Measurements from ENCODE around the gene DOCK6. TPM values are rescaled to one million over a fixed set of nuclear protein-coding genes. Genes with fewer than 3 reads are reported as not detected.

DOCK6 gene
- total RNA-seq, 1 experiment from 2014 or later = 19.4 TPM

GRCh38 chr19:11265785-11266236, 3.5 kb upstream of the DOCK6 start:
- no peak for ATAC-seq
- TF ChIP-seq SIN3A (IDR thresholded peaks at IDR 0.05; ENCODE audit: borderline replicate concordance, insufficient read depth, low read depth, low read length) (no peak), TCF7L2 (IDR thresholded peaks at IDR 0.05; ENCODE audit: low read depth, low read length) (no peak), REST (IDR thresholded peaks at IDR 0.05; ENCODE audit: insufficient read depth in 1 of 2, low read depth in 2 of 2, low read length in 1 of 2) (no peak), POLR2AphosphoS5 (IDR thresholded peaks at IDR 0.05; ENCODE audit: low read depth, low read length) (no peak)
- TF ChIP-seq, protein P1, sequence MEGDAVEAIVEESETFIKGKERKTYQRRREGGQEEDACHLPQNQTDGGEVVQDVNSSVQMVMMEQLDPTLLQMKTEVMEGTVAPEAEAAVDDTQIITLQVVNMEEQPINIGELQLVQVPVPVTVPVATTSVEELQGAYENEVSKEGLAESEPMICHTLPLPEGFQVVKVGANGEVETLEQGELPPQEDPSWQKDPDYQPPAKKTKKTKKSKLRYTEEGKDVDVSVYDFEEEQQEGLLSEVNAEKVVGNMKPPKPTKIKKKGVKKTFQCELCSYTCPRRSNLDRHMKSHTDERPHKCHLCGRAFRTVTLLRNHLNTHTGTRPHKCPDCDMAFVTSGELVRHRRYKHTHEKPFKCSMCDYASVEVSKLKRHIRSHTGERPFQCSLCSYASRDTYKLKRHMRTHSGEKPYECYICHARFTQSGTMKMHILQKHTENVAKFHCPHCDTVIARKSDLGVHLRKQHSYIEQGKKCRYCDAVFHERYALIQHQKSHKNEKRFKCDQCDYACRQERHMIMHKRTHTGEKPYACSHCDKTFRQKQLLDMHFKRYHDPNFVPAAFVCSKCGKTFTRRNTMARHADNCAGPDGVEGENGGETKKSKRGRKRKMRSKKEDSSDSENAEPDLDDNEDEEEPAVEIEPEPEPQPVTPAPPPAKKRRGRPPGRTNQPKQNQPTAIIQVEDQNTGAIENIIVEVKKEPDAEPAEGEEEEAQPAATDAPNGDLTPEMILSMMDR (IDR thresholded peaks at IDR 0.05) = no peak
- H3K27ac ChIP-seq (ENCODE audit: low read length) = no peak overlapping the region

DNA sequence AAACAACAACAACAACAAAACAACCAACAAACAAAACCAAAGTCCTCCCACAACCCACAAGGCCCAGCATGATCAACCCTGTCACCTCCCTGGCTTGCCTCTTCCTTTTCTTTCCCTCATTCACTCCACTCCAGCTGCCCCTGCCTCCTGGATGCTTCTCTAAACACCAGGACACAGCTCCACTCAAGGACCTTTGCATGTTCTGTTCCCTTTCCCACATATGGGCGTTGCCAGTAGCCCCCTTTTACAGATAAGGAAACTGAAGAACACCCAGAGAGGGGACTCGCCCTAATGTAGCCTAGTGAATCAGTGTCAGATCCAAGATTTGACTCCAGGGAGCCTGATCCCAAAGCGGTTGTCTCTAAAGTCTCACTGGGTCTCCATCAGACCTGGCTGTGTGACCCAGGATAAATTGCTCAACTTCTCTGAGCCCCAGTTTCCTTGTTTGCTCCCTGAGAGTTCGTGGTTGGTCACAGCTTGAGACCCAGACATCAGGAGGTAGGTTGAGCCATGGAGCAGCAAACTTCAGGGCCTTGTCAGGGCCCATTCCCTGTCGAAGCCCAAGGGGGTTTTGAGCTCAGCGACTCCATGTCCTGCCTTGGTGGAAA, 3.0 kb upstream of the DOCK6 start:
- ChIA-PET CTCF (no interaction called here), POLR2A (no interaction called here)
- BruUV-seq (replicated peaks) = no TSS peak
- H3K36me3 ChIP-seq (ENCODE audit: control insufficient read depth, insufficient read depth, low read length) = no peaks in the 10 kb centered on the region; the same call in 1 of the 2 replicates
- ATAC-seq = no peak
- in situ Hi-C loops (cut with HindIII; ENCODE audit: low pct_unique_long_range_greater_than_20kb, low sequenced_read_pairs) = no loop called here
- no peaks in the 10 kb centered on the region for H3K27me3 ChIP-seq (ENCODE audit: control insufficient read depth, insufficient read depth, low read length)
- no peaks in the 10 kb centered on the region for H3K9me3 ChIP-seq (ENCODE audit: control insufficient read depth, insufficient read depth, low read depth, low read length)
- TF ChIP-seq TCF7L2 (IDR thresholded peaks at IDR 0.05; ENCODE audit: low read depth, low read length) (no peak), POLR2AphosphoS5 (IDR thresholded peaks at IDR 0.05; ENCODE audit: low read depth, low read length) (no peak), REST (IDR thresholded peaks at IDR 0.05; ENCODE audit: insufficient read depth in 1 of 2, low read depth in 2 of 2, low read length in 1 of 2) (no peak), SIN3A (IDR thresholded peaks at IDR 0.05; ENCODE audit: borderline replicate concordance, insufficient read depth, low read depth, low read length) (no peak)
- TF ChIP-seq, protein P1 (IDR thresholded peaks at IDR 0.05) = no peak
- DNase-seq (ENCODE audit: low read depth, low spot score) = no peak
- intact Hi-C loops (cut with micrococcal nuclease; ENCODE audit: unreplicated experiment) = no loop called here
- no peak overlapping the region for H3K27ac ChIP-seq (ENCODE audit: low read length)
- no peaks in the 10 kb centered on the region; the same call in 1 of the 2 replicates for H3K4me1 ChIP-seq (ENCODE audit: control insufficient read depth, insufficient read depth, low read length)
- H3K4me3 ChIP-seq (ENCODE audit: low read depth in 2 of 2, low read length in 2 of 2) = no peak overlapping the region

More at GRCh38 chr19:11265785-11266236, 3.5 kb upstream of the DOCK6 start:
- Histone ChIP-seq H3K27me3 (ENCODE audit: control insufficient read depth, insufficient read depth, low read length) (no peaks in the 10 kb centered on the region), H3K9me3 (ENCODE audit: control insufficient read depth, insufficient read depth, low read depth, low read length) (no peaks in the 10 kb centered on the region), H3K4me3 (ENCODE audit: low read depth in 2 of 2, low read length in 2 of 2) (no peak overlapping the region), H3K4me1 (ENCODE audit: control insufficient read depth, insufficient read depth, low read length) (no peaks in the 10 kb centered on the region; the same call in 1 of the 2 replicates), H3K36me3 (ENCODE audit: control insufficient read depth, insufficient read depth, low read length) (no peaks in the 10 kb centered on the region; the same call in 1 of the 2 replicates)
- ChIA-PET CTCF (no interaction called here), POLR2A (interaction anchor here (0.7 kb wide), 3 partner anchors 10 to 59 kb away, joined by 8 to 14 read pairs (median 11); no protein-coding TSS in a partner anchor)
- in situ Hi-C loops (cut with HindIII; ENCODE audit: low pct_unique_long_range_greater_than_20kb, low sequenced_read_pairs) (no loop called here), intact Hi-C loops (cut with micrococcal nuclease; ENCODE audit: unreplicated experiment) (no loop called here)
- no TSS peak for BruUV-seq (replicated peaks)
- DNase-seq (ENCODE audit: low read depth, low spot score) = no peak
